Stomach smooth muscle (tissue), 2 donors: Measurements from ENCODE around the gene CD44.

Source experiments
- H3K27ac ChIP-seq: one replicate; pipeline ENCODE4 v1.7.0; 2013; ENCODE audit warnings: mild to moderate bottlenecking, low read length, inconsistent platforms
- H3K27me3 ChIP-seq, 2 donors: one replicate each; pipeline ENCODE4 v1.7.0; 2013; ENCODE audit warnings: low read length in 2 of 2; ENCODE audit not compliant: insufficient read depth in 2 of 2, control insufficient read depth in 1 of 2
- H3K36me3 ChIP-seq, 2 donors: one replicate each; pipeline ENCODE4 v1.7.0; 2013; ENCODE audit warnings: low read length in 2 of 2; ENCODE audit not compliant: control insufficient read depth in 2 of 2, insufficient read depth in 2 of 2
- H3K4me1 ChIP-seq: one replicate; pipeline ENCODE4 v1.7.0; 2013; ENCODE audit warnings: low read length; ENCODE audit not compliant: control insufficient read depth, insufficient read depth
- H3K4me3 ChIP-seq, 2 donors: one replicate each; pipeline ENCODE4 v1.7.0; 2013; ENCODE audit warnings: low read length in 2 of 2
- H3K9ac ChIP-seq, 2 donors: one replicate each; pipeline ENCODE4 v1.7.0; 2013; ENCODE audit warnings: low read length in 2 of 2, mild to moderate bottlenecking in 1 of 2
- H3K9me3 ChIP-seq, 2 donors: one replicate each; pipeline ENCODE4 v1.7.0; 2013; ENCODE audit warnings: low read length in 2 of 2; ENCODE audit not compliant: control insufficient read depth in 2 of 2
- donor health status: healthy.
- donor health status: Pancreatic carcinoma.

CD44 gene

GRCh38 chr11:35141071-35141470, 2.1 kb downstream of the CD44 start:
- Histone ChIP-seq H3K9ac (peak overlapping the region; percentile 72 to 94), H3K9me3 (no peaks in the 10 kb centered on the region), H3K27me3 (no peaks in the 10 kb centered on the region), H3K27ac (peak overlapping the region; percentile 92), H3K4me3 (peak overlapping the region; percentile 97), H3K36me3 (peaks cover 0 to 4% of the 10 kb centered on the region in 2 donors), H3K4me1 (peaks cover 62% of the 10 kb centered on the region)

GRCh38 chr11:35141571-35141971, 2.6 kb downstream of the CD44 start:
- H3K4me3 ChIP-seq = peak overlapping the region; percentile 97
- no peaks in the 10 kb centered on the region for H3K27me3 ChIP-seq
- peaks cover 2 to 4% of the 10 kb centered on the region in 2 donors for H3K36me3 ChIP-seq
- peaks cover 62% of the 10 kb centered on the region for H3K4me1 ChIP-seq
- H3K9me3 ChIP-seq = no peaks in the 10 kb centered on the region
- peak overlapping the region; percentile 92 for H3K27ac ChIP-seq
- peak overlapping the region; percentile 72 to 94 for H3K9ac ChIP-seq

GRCh38 chr11:35142481-35143075, 3.6 kb downstream of the CD44 start:
- Histone ChIP-seq H3K4me3 (peak overlapping the region in 1 of 2 donors; percentile 61), H3K27ac (no peak overlapping the region), H3K36me3 (peaks cover 2 to 7% of the 10 kb centered on the region in 2 donors), H3K4me1 (peaks cover 62% of the 10 kb centered on the region), H3K27me3 (no peaks in the 10 kb centered on the region), H3K9ac (no peak overlapping the region), H3K9me3 (no peaks in the 10 kb centered on the region)

GRCh38 chr11:35143297-35144135, 4.5 kb downstream of the CD44 start:
- H3K9me3 ChIP-seq = no peaks in the 10 kb centered on the region
- H3K27me3 ChIP-seq = no peaks in the 10 kb centered on the region
- peaks cover 2 to 7% of the 10 kb centered on the region in 2 donors for H3K36me3 ChIP-seq
- peaks cover 57% of the 10 kb centered on the region for H3K4me1 ChIP-seq
- peak overlapping the region; percentile 53 for H3K27ac ChIP-seq
- H3K4me3 ChIP-seq = peak overlapping the region; percentile 17 to 61
- no peak overlapping the region for H3K9ac ChIP-seq

GRCh38 chr11:35144136-35144741, 5.3 kb downstream of the CD44 start:
- H3K27ac ChIP-seq = peak overlapping the region; percentile 53
- H3K9me3 ChIP-seq = no peaks in the 10 kb centered on the region
- H3K4me3 ChIP-seq = peak overlapping the region; percentile 17 to 61
- no peak overlapping the region for H3K9ac ChIP-seq
- no peaks in the 10 kb centered on the region for H3K27me3 ChIP-seq
- H3K36me3 ChIP-seq = peaks cover 2 to 8% of the 10 kb centered on the region in 2 donors
- peaks cover 61% of the 10 kb centered on the region for H3K4me1 ChIP-seq

- Histone ChIP-seq H3K4me3 (peak overlapping the region; percentile 18 to 61), H3K36me3 (peaks cover 2 to 10% of the 10 kb centered on the region in 2 donors), H3K27ac (no peak overlapping the region), H3K4me1 (peaks cover 61% of the 10 kb centered on the region), H3K9ac (no peak overlapping the region), H3K9me3 (no peaks in the 10 kb centered on the region), H3K27me3 (no peaks in the 10 kb centered on the region)
Measured at GRCh38 chr11:35144806-35145205, 5.8 kb downstream of the CD44 start.

- Histone ChIP-seq H3K27ac (no peak overlapping the region), H3K4me1 (peaks cover 57% of the 10 kb centered on the region), H3K9ac (no peak overlapping the region), H3K4me3 (peak overlapping the region; percentile 18 to 44), H3K9me3 (no peaks in the 10 kb centered on the region), H3K36me3 (peaks cover 2 to 10% of the 10 kb centered on the region in 2 donors), H3K27me3 (no peaks in the 10 kb centered on the region)
Measured at GRCh38 chr11:35145271-35145670, 6.3 kb downstream of the CD44 start.

GRCh38 chr11:35146074-35146521, 7.1 kb downstream of the CD44 start:
- H3K4me3 ChIP-seq = no peak overlapping the region
- no peaks in the 10 kb centered on the region for H3K9me3 ChIP-seq
- H3K4me1 ChIP-seq = peaks cover 56% of the 10 kb centered on the region
- H3K27ac ChIP-seq = no peak overlapping the region
- no peak overlapping the region for H3K9ac ChIP-seq
- peaks cover 2 to 10% of the 10 kb centered on the region in 2 donors for H3K36me3 ChIP-seq
- no peaks in the 10 kb centered on the region for H3K27me3 ChIP-seq

- no peak overlapping the region for H3K27ac ChIP-seq
- no peaks in the 10 kb centered on the region for H3K9me3 ChIP-seq
- H3K9ac ChIP-seq = no peak overlapping the region
- H3K36me3 ChIP-seq = peaks cover 2 to 10% of the 10 kb centered on the region in 2 donors
- H3K4me1 ChIP-seq = peaks cover 56% of the 10 kb centered on the region
- no peak overlapping the region for H3K4me3 ChIP-seq
- H3K27me3 ChIP-seq = no peaks in the 10 kb centered on the region
Measured at GRCh38 chr11:35146711-35147110, 7.7 kb downstream of the CD44 start.

- Histone ChIP-seq H3K4me1 (peaks cover 57% of the 10 kb centered on the region), H3K36me3 (peaks cover 2 to 13% of the 10 kb centered on the region in 2 donors), H3K27me3 (no peaks in the 10 kb centered on the region), H3K9me3 (no peaks in the 10 kb centered on the region), H3K9ac (no peak overlapping the region), H3K27ac (no peak overlapping the region), H3K4me3 (no peak overlapping the region)
Measured at GRCh38 chr11:35147235-35147634, 8.3 kb downstream of the CD44 start.
